Pulmonary artery endothelial cell (primary cell): ENCODE data around the gene MRPL40. TPM values are rescaled to one million over a fixed set of nuclear protein-coding genes. Genes with fewer than 3 reads are reported as not detected.
A peak's percentile ranks its signal among the peaks of the same experiment; 100 is the strongest.
"Not testable (repeated sequence)": the region's sequence is repeated elsewhere in the genome, so short reads cannot be mapped to it uniquely, and the experiment has no call there.

ENCODE experiments used
- DNase-seq: peaks from one replicate; pipeline ENCODE4 v3.0.0-alpha.2; 2011; ENCODE audit warnings: low read depth, low spot score
- total RNA-seq: library from RNA; depleted of rRNA; stranded (reverse); fragments of >200 nt; gene quantifications from 2 replicates; pipeline ENCODE4 v1.2.3, GENCODE V29; 2014

Gene MRPL40
- total RNA-seq, 1 donor from 2014 or later: 41.2 TPM

DNA sequence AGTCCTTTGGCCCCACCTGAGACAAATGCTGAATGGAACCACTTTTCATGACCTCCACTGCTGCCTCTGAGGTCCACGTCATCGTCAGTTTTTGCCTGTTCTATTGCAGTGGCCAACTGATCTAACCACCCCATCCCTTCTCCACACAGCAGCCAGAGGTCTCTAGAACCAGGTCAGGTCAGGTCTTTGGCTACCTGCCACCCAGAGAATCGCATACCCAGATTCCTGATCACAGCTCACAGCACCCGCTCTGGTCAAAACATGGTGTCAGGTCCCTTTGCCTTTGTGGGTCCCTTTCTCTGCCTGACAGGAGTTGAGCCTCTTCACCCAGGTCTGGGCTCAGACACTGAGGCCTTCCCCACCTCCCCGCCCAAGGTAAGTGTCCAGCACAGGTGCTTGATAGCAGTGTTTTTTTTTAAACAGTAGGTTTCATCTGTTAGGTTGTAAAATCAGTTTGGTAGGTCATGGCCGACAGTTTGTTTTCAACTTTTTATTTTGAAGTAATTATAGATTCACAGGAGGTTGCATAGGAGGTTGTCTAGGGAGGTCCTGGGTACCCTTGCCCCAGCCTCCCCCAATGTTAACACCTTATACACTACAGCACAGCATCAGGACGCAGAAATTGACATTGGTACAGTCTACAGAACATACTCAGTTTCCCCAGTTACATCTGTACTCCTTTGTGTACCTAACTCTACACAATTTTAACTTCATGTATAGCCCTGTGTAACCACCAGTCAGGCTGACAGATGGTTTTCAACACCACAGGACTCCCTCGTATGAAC lies 8.3 kb downstream of the MRPL40 start:
- DNase-seq: no peak

DNA sequence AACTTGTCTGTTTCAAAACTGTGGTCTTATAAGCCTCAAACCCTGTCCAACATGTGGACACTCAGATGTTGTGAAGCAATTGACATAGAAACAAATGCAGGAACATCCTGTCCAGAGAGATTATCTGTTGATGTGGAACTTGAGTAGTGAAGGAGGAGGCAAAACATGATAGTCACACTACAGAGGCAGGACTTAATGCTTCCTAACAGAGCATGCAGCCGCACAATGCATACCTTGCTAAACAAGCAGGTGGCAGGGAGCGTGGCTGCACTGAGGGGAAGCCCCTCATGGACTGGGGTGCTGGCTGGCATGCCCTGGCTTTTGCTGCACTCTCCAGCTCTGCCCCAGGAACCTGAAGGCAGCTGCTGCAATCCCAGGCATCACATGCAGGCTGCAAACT lies 9.8 kb downstream of the MRPL40 start:
- no peak for DNase-seq

DNA sequence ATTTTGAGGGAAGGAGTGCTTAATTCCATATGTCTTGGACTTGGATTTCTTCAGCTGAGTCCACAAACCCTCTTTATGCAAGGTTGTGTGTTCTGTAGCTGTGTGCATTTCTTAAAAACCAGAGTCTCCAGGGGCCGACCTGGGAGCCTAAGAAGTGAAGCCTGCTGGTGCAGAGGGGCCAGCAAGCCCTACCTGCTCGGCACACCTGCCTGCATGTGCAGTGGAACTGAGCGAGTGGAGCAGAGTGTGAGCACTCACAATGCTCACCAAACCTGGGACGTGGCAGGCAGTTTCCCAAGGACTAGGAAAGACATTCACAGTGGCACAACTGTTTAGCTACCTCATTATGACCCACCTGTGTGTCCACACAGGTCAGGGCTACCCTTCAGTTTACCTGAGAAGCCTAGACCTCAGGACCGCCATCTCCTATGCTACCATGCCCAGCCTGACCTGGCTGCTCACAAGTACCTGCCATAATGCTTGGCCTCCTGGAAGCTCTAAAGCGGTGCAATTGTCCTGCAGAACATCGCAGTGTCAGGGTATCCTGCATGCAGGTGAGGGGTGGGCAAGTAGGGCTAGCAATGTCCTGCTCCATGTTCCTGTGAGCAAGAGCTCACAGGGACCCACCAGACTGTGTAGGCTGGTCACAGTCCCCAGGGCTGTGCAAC lies 11.3 kb downstream of the MRPL40 start:
- DNase-seq: no peak

DNA sequence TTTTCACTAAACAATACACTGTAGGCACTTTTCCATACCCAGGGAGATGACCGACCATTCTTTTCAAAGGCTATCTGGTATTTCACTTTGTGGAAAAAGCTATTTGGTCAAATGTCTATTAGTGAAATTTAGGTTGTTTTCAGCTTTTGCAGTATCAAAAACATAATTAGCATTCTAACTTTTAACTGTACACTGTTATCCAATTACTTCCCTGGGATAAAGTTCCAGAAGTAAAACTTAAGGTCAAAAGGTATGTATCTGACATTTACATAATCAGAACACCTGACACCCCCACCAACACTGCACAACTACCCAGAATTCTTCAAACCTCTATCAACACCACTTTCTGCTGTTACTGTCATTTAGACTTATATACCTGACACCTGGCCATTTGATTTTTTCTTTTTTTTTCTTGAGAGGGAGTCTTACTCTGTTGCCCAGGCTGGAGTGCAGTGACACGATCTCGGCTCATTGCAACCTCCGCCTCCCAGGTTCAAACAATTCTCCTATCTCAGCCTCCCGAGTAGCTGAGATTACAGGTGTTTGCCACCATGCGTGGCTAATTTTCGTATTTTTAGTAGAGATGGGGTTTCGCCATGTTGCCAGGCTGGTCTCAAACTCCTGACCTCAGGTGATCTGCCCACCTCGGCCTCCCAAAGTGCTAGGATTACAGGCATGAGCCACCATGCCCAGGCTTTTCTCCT lies 13.1 kb downstream of the MRPL40 start:
- not testable (repeated sequence) for DNase-seq

DNA sequence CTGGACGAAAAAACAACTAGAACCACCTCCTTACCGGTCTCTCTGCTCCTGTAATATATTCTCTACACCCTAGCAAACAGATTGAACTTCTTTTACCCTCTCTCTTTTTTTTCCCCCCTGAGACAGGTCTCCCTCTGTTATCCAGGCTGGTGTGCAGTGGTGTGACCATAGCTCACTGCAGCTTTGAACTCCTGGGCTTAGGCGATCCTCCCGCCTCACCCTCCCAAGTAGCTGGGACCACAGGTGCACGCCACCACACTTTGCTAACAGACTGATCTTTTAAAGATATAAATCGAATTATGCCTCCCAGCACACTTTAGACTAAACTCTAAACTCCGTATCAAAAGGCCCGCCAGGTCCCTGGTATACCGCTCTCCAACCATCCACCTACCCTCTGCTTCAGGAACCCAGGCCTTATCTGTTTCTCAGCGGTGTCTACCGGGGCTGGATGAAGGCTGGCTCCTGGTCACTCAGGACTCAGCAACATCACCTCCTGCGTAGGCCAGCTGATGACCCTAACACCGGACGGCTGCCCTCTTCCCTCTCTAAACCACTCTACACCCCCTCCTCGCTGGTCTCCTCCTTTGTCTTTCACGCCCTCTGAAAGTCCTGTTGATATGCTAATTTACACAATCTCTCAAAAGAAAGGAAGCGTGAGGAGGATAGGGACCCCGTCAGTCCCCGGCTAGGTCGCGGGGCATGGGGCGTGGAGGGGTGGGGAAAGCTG lies 14.4 kb downstream of the MRPL40 start:
- DNase-seq: no peak

DNA sequence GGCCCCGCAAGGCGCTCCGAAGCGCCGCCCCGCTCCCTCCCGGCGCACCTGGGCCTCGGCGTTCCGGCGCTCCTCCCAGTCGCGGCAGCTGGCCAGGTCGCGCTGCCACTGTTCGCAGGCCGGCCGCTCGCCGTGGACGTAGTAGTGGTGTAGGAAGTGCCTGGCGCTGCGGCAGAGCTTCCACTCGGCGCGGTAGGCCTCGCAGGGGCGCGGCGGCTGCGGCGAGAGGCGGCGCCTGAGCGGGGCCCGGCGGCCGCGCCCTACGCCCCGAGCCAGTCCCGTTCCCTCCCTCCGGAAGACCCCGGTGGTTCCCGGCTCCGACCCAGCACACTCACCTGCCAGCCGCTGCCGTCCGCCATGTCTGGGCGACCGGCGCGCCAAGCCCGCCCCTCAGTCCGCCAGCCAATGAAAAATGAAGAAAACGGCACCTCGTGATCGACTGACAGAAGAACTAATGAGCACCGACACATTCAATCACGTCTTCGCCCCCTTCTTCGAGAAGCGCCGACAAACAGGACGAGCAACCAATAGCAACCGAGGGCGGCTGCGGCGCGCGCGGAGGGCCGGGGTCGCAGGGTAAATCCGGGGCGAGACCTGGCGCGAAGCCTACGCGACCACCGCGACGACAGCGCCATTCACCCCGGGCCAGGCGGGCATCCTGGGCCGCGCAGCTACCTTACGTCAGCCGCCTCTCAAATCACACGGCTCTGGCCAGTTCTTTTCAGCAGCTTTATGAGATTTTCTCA lies 15.2 kb downstream of the MRPL40 start, which contains the start of gene C22orf39:
Gene C22orf39 (minus strand): TSS at position 382 of the 746 bp plus-strand sequence. CDS start 23 bp downstream, at position 359.
- DNase-seq: peak; percentile 79

DNA sequence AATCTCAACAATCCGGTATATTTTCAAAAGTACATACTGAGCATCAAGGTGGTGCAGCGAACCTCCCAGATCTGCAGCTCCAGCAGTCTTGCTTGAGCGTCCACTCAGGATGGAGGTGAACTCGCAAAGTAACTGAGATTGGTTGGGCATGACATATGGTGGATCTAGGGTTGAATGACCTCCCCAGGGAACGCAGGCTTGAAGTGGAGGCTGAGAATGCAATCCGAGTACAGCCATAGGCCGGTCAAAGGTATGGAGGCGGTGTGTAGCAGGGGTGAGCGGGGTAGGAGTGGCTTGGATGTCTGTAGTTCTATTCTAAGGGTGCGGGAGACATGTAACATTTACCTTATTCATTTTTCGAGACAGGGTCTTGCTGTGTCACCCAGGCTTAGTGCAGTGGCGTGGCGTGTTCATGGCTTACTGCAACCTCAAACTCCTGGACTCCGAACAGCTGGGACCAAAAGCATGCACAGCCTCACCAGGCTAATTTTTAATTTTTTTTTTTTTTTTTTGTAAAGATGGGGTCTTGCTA lies 15.8 kb downstream of the MRPL40 start:
- no peak for DNase-seq

DNA sequence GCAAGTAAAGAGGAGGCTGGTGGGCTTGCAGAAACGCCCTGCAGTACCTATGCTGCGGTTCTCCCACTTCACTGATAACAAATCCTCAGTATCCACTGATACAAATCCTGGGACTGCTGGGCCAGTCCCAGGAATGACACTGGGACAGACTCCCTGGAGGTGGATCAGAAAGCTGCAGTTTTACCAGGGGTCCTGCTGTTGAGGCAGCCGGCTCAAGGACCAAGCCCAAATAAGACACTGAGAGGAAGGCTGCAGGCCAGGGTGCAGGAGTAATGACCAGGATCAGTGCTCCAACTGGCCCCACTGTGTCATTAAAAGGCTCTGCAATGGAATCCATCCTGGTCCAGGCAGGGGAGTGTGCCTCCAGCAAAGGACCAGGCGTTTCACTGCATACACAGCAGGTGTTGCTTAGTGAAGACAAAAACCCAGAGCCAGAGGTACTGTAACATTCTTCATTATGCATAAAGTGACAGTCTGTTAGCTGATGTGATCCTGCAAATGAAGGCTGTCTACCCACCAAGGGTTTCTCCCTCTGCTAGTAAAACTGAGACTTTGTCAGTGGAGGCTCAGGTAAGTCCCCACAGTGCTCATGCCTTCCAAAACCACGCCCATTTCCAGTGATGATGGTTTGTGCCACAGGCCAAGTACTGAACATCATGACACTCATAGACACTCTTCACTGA lies 16.5 kb downstream of the MRPL40 start:
- DNase-seq: no peak

DNA sequence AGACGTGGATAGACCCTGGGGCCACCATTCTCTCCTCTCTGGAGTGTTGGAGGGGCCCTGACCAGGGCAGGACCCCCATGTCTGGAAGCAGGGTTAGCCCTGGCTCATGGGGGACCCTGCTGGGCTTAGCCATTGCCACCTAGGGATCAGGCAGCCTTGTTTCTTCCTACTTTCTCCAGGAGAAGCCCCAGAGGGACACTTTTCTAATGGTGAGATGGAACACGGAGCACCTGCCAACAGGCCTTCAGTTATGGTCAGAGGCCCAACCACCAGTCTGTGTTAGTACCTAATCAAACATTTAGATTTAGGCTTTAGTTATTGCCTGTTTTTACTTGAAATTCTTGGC lies 17.1 kb downstream of the MRPL40 start:
- DNase-seq: no peak

DNA sequence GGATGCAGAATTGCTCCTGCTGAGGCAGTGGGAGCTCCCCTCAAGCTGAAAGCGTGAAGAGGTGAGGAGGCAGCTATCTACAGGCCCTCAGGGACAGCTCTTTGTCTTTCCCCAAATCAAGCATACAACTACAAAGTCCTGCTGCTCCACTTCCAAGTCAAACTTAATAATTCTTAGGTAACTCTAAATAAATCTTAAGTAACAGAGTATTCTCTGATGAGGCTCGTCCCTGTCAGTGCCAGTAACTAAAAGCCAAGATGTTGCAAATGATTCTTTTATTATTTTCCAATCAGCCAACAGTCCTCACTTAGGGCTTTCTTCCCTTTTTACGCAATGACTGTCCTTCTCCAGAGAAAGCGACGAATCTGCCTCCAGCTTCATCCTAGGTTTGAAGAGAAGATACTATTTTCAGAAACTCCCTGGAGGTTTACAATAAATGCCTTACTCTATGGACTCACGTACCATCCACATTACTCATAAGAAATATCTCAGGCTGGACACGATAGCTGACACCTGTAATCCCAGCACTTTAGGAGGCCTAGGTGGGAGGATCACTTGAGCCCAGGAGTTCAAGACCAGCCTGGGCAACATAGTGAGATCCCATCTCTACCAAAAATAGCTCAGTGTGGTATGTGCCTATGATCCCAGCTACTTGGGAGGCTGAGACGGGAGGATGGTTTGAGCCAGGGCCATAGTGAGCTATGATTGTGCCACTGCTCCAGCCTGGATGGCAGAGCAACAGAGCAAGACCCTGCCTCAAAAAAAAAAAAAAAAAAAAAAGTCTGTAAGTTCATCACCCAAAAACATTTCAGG lies 18.2 kb downstream of the MRPL40 start:
- DNase-seq: no peak

DNA sequence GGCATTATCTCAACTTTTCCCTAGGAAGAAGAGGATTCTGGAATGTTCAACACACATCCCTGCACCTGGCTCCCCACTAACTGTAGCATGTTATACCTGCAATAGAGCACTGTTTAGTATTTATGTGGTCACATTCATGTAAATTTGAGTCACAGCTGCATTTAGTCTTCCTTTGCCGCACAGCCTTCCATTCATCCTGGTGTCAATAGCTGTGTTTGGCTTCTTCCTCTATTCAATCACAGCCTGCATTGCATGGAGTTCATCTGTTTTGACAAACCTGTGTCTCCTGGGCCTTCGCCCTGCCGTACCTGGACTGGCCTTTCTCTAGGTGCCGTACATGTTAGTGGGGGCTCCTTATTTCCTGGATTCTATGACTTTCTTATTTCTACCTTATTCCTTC lies 19.2 kb downstream of the MRPL40 start:
- no peak for DNase-seq

DNA sequence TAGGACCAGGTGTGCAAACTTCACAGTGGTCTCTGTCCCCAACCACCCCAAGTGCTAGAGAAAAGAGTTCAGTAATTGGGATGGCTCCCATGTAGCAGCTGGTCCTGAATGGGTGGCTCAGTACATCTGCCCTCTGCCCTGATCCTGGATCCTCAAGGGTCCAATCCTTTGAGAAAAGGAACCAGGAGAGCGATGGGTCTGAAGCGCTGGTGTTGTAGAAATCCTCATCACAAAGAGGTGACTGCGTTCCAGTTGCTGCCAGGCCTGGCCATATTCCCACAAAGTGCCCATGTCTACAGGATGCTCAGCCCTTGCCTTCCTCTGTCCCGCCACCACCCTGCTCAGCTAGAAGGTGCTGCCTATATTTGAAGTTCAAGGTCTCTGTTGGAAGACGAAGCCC lies 21.4 kb downstream of the MRPL40 start:
- DNase-seq: no peak

DNA sequence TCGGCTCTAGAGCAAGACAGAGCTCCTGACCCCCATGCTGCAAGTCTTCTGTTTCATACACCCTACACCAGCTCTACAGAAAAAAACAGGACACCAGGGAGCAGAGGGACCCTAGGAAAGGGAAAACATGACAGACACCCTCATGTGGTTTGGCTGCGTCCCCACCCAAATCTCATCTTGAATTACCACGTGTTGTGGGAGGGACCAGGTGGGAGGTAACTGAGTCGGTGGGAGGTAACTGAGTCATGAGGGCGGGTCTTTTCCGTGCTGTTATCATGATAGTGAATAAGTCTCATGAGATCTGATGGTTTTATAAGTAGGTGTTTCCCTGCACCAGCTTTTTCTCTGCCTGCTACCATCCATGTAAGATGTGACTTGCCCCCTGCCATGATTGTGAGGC lies 21.8 kb downstream of the MRPL40 start:
- no peak for DNase-seq

DNA sequence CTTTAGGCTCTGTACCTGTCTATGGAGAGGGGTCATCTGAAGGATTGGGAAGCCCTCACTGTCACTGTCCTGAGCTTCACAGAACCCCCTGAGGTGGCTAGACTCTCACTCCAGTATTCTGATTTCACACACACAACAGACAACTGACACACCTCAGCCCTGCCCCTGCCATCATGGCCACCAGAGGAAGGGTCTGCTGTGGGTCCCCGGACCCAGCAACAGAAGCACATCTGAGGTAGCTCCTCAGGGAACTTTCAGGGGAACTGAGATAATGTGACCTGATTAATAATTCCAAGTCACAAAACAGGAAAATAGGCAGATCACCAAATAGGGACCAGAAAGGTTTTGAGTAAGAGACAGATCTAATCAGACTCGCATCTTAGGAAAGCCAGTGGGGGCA lies 22.7 kb downstream of the MRPL40 start:
- DNase-seq: no peak

DNA sequence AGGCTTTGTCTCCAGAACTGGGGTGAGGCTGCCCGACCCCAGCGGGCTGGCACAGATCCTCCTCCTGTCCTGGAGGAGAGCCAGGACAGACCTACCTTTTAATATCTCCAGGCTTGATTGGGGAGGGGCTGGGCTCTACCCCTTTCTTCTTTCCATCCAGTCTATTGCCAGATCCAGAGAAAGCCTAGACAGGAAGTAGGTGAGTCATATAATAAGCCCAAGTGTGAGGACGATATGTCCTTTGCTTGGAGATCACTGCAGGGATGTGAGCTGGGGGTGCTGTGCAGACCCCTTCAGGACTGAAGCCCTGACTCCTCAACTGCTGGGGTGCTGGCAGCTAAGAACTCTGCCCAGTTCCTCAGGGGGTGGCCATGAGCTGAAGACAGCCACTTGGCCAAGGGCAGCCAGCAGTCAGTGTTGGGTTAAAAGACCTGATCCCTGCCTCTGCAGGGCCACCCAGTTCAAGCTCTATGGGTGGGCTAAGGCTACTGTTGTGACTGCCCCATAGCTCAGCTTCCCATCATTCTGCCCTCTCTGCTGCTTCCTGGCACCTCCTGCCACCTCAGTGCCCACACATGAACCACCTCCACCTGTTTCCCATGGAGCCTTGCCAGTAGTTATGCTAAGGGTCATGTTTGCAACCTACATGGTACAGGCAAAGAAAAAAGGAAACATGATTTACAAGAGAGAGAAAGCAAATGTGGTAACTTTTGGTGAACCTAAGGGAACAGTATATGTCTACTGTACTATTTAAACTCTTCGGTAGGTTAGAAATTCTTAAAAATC lies 23.4 kb downstream of the MRPL40 start:
- no peak for DNase-seq

DNA sequence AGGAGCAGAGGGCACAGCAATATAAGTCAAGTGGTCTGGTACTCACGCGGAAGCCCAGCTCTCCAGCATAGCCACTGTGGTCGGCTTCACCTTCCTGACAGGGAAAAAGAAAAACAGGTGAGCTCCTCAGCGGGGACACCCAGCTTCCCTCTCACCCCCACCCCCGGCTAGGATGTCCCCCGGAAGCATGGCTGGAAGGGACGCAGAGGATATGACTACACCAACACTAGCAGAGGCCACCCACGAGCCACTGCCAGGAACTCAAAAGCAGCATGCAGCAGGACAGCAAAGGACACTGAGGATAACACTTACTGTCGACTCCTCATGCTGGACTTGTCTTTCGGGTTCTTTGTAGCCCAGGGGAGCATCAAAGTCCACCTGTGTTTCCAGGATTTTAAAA lies 24.2 kb downstream of the MRPL40 start:
- no peak for DNase-seq

DNA sequence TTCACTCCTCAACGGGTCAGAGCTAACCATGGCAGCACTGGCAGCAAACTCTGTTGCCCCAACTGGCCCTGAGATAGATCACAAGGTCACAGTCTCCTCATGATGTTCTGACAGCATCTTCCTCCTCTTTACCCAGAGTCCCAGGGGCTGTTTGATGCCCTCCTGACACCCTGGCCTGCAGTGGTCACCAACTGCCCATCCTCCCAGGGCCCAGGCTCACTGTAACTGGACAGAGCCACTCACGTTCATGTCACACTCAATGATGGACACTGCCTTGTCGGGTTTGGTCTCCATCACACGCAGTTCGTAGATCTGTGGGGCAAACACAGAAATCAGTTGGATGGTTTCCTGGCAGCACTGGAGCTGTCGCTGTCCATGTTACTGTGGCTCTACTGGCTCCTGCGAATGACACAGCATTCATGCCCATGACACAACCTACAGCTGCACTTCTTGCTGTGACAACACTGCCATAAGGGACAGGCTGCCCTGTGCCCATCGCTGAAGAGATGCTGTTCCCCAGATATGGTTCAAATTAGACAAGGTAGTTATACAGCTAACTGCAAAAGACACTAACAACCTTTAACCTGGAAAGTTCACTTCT lies 25.6 kb downstream of the MRPL40 start:
- no peak for DNase-seq

DNA sequence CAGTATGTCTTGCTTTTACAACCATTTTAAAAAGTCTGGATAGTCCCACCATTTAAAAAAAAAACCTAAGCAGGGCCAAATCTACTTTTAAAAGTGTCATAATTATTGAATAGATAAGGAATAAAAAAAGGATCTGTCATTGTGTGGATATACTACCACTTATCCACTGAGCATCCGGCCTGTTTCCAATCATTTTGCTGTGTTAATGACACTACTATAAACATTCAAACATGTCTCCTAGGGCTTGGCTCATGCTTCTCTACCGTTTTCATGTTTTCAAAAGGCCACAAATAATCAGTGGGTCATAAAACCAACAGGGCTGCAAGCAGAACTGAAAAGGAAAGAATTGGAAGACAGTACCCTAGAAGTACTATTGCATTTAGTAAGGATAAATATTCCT lies 27.7 kb downstream of the MRPL40 start:
- DNase-seq: no peak
